Measurements from ENCODE around the gene ZFHX2. TPM values are rescaled to one million over a fixed set of nuclear protein-coding genes. Genes with fewer than 3 reads are reported as not detected.

The ZFHX2 gene
- polyA plus RNA-seq, 1 donor, result 3.1 TPM

Other genes starting within 250 kb of the ZFHX2 start
- 16.8 TPM for gene PPP1R3E, start 248.9 kb downstream of the ZFHX2 start, polyA plus RNA-seq (ENCODE audit: insufficient read length)
- gene BCL2L2, start 244.9 kb downstream of the ZFHX2 start, polyA plus RNA-seq (ENCODE audit: insufficient read length), result 35.6 TPM
- 112 TPM for gene PABPN1, start 230.3 kb downstream of the ZFHX2 start, polyA plus RNA-seq (ENCODE audit: insufficient read length)
- 21.2 TPM for gene SLC22A17, start 198.9 kb downstream of the ZFHX2 start, polyA plus RNA-seq (ENCODE audit: insufficient read length)
- 56.9 TPM for gene EFS, start 186.6 kb downstream of the ZFHX2 start, polyA plus RNA-seq (ENCODE audit: insufficient read length)
- not detected for gene IL25, start 179.0 kb downstream of the ZFHX2 start, polyA plus RNA-seq (ENCODE audit: insufficient read length)
- gene CMTM5, start 174.7 kb downstream of the ZFHX2 start, polyA plus RNA-seq (ENCODE audit: insufficient read length), result 1.6 TPM
- 3.2 TPM for gene MYH6, start 143.5 kb downstream of the ZFHX2 start, polyA plus RNA-seq (ENCODE audit: insufficient read length)
- 525 TPM for gene MYH7, start 116.1 kb downstream of the ZFHX2 start, polyA plus RNA-seq (ENCODE audit: insufficient read length)
- 34.3 TPM for gene NGDN, start 82.1 kb downstream of the ZFHX2 start, polyA plus RNA-seq (ENCODE audit: insufficient read length)
- gene THTPA, start 4.5 kb upstream of the ZFHX2 start, polyA plus RNA-seq (ENCODE audit: insufficient read length), result 14.4 TPM
- 18.0 TPM for gene AP1G2, start 16.0 kb upstream of the ZFHX2 start, polyA plus RNA-seq (ENCODE audit: insufficient read length)
- gene JPH4, start 27.0 kb upstream of the ZFHX2 start, polyA plus RNA-seq (ENCODE audit: insufficient read length), result 0.49 TPM
- gene DHRS2, start 84.6 kb upstream of the ZFHX2 start, polyA plus RNA-seq (ENCODE audit: insufficient read length), result 0.10 TPM